NCI-H226 (cell line): ENCODE results near the gene SNX12.
"Not testable (repeated sequence)": the region's sequence is repeated elsewhere in the genome, so short reads cannot be mapped to it uniquely, and the experiment has no call there.

ENCODE experiments used
- DNase-seq: peaks from one replicate; pipeline ENCODE4 v3.0.0-alpha.2; 2015

Gene SNX12

DNA sequence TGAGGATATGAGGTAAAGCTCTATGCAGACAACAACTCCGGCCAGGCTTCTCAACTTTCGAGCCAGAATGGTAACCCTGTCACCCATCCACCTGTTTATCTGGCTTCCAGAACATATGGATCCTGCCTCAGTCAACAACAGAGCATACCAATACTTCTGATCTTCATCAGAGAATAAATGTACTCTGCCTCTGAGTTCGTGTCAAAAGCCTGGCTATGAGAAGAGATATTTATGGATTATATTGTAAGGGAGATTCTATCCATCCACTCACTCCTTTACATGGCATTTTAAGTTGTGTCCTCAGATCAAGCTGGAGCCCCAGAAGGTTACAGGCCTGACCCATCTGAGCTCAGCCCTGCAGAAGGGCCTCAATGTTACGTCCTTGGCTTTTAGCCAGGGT is 17.8 kb upstream of the SNX12 start:
- DNase-seq: no peak

DNA sequence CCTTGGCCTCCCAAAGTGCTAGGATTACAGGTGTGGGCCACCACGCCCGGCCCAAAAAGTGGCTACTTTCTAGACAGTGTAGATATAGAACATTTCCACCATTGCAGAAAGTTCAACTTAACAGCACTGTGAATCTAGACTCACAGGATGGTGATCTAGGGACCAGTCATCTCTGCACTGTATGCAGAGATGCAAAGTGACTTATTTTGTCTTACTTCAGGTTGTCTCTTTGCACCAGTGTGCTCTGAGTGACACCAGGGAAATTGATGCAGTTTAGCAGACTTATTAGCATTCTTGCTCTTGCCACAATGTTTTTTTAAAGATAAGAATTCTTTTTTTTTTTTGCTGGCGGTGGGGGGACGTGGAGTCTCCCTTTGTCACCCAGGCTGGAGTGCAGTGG is 14.7 kb upstream of the SNX12 start:
- DNase-seq: no peak

DNA sequence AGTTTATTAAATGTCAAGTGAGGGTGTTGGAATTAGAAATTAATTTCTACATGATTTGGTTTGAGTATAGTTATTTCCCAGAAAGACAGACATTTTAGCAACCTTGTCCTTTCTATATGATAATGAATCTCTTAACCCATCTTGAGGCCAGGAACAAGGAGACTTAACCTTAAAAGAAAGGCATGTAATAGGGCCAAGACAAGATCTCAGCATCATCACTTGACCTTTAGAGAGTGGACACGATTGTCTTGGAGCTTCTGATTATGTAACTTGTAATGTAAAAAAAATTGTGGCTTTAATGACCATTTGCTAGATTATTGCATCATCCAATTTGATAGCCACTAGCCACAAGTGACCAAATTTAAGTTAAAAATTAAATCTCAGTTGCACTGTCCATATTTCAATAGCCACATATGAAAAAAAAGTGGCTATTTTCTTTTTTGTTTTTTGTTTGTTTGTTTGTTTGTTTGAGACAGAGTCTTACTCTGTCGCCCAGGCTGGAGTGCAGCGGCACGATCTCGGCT is 14.1 kb upstream of the SNX12 start:
- DNase-seq: no peak

DNA sequence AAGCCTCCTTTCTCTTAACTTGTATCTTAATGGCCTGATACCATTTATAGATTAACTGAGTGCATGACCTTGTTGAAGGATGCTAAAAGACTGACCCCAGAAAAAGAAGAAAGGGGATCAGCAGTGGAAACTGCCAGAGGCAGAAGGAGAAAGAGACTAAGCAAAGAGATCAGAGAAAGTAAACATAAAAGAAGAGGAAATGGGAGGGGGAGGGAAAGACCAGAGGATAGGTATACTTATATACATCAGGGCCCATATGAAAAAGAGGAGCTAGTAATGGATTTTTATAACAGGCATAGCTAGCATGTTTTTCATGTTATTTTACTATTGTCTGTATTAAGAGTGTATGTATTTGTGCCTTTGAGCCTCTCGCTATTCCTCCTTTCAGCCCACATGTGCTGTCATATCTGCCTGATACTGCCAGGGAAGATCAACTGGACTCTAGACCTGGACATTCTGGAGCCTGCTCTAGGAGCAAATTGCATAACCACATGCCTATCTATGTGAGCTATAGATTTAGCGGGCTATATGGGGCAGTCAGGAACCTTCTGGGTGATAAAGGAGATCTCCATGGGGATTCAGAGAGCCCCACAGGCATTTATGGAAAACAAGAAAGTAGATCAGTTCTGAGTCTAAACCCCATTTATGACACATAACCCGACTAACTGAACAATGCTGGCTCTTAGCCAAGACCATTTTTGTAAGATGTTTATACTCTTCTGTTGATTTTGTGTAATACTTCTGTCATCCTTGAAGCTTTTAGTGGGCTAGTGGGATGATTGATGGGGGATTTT is 13.4 kb upstream of the SNX12 start:
- DNase-seq: peak; percentile 35

DNA sequence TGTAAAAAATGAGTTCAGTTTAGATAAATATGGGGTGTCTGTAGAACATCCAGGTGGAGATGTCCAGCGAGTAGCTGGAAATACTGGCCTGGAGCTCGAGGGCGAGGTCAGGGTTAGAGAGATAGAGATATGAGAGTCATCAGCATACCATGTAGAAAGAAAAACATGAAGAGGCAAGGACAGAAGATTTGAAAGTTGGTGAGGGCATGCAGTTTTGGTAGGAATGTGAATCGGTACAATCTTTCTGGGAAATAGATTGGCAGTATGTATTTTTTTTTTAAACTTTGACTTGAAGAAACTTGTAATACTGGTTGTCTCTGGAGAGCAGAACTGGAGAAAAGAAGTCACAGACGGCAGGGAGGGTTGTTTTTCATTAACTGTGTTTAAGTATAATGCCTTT is 2.4 kb upstream of the SNX12 start:
- DNase-seq: no peak

DNA sequence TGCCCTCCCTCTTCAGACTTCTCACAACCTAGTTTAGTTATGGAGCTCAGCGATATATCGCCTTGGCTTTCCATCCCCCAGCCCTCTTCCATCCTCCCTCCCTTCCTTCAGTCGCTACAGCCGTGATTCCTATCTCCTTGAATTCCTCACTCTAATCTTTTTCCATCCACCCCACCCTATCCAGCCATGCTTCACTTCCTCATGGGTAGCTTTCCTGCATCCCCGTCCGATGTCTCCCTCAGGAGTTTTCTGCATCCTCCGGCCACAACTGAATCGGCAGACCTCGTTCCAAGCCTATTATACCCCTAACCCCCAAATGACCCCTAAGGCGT is 456 bp downstream of the SNX12 start:
- no peak for DNase-seq

DNA sequence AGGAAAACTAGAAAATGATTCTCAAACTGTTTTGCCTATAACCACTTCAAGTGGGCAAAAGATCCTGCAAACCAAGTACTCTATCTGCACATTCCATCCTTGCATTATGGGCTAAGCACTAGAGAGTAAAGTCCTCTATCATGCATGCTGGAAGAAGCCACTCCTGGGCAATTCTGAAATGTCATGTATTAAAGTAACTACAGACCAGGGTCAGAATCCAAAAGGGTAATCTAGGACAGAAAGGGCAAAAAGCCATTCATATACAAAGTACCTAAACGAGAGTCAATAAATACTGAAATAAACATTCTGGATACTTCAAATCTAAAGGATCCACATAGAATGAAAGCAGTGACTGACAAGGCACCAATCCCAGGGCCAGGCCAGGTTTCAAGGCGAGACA is 1.0 kb downstream of the SNX12 start:
- DNase-seq: no peak

DNA sequence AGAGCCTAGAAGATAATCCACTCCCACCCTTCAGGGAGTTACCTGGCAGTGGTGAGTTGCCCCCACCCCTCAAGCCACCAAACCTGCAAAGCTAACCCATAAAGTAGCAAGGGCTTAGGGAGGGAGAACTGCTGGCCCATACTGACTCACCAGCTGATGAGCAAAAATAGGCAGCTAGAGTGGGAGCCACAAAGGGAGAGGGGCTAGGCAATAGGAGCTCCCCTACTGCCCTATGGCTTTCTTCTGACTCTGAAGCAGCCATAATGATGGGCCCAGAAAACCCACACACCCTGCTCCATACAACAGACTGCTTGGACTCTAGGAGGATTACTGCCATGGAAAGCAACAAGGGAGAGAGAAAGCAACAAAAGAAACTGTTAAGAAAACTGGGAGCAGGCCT is 8.0 kb downstream of the SNX12 start:
- DNase-seq: no peak

DNA sequence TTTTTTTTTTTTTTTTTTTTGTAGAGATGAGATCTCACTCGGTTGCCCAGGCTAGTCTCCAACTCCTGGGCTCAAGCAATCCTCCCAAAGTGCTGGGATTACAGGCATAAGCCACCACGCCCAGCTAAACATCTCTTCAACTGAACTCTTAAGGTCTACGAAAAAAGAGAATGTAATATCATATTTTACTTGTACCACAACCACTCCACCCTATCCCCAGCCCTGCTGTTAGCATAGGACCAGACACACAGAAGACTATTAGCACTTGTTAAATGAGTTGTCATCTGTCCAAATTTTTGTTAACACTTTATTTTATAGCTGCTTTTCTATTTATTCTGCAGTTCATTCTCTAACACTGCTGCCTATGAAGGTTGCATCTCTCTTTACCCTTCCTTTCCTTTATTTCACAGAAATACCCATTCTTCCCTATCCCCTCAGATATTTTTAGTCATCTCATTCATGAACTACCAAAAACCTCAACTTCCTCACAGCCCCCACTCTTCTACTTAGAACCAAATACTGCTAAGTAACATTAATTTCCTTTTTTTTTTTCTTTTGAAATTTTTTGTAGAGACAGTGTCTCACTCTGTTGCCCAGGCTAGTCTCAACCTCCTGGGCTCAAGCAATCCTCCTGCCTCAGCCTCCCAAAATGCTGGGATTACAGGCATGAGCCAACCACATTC is 10.1 kb downstream of the SNX12 start:
- DNase-seq: no peak

DNA sequence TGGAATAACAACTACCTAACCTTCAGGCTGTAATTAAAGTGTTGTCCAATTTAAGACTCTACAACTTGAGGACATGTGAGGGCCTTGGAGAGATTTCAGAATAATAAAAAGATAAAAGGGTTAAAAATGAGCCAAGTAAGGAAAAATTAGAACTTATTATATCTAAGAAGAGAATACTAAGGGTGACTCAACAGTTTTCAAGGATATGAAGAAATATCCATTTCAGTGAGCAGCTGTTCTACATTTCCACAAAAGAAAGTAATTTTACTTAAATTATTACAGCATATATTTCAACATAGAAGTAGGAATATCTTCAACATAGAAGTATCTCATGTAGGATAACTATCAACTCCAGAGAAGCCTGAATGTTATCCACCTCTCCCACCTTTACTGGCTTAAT is 11.3 kb downstream of the SNX12 start:
- no peak for DNase-seq

DNA sequence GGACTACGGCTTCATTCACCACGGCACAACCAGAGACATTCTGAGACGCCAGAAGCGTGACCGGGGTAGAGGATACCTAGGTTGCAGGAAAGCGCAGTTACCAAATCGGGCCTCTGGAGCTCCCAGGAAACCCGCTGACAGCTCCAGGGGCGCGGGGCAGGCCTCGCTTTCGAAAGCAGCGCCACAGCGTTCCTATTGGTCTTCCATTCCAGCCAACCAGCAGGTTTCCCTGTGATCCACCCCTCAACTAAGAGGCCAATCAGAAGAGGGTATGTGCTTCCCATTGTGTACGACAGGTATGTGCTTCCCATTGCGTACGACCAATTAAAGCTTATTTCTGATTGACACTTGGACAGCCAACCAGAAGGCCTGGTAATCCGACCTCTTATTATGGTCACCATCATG is 14.9 kb downstream of the SNX12 start:
- DNase-seq: no peak

DNA sequence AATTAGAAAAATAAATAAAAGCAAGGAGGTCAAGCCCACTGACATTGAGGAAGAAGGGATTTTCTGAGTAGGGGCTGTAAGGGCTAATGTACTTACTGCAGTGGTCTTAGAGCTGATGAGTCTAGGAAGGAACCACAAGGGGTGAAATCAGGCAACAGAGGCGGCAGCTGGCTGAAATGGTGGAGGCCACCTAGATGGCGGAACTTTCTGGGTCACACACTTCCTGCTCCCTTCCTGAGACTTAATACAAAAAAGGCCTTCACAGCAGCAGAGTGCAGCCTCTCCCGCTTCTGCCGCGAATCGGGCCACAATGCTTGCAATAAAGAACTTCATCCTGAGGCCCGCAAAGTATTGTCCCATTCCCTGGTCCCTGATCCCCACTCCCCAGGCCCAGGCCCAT is 15.4 kb downstream of the SNX12 start:
- DNase-seq: no peak

DNA sequence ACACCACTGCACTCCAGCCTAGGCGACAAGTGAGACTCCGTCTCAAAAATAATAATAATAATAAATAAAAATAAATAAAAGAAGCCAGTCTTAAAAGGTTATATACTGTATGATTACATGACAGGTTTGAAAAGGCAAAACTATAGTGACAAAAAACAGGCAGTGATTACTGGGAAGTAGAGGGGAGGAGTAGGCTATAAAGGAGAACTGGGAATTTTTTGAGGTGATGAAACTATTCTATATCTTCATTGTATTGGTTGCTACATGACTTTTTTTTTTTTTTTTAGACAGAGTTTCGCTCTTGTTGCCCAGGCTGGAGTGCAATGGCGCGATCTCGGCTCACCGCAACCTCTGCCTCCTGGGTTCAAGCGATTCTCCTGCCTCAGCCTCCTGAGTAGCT is 20.2 kb downstream of the SNX12 start:
- not testable (repeated sequence) for DNase-seq

DNA sequence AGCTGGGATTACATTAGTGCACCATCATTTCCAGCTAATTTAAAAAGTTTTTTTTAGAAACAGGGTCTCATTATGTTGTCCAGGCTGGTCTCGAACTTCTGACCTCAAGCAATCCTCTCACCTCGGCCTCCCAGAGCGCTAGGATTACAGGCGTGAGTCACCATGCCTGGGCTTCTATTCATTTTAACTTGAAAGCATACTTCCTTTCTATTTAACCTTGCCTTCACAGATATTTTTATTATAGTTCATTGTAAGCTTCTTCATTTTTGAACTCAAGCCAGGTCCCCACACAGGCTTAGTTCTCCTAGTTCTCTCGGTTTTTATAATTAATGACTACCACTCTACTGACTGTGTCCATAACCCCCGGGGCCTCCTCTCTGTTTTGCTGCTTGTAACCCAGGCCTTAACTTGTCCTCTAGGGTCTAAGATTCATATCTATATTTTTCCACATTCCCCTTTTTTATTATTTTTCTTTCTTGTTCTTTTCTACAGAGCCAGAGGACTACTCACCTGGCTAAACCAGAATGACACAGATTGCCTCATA is 50.7 kb downstream of the SNX12 start:
- DNase-seq: no peak
